ENCODE results near the gene NPIPA1. TPM values are rescaled to one million over a fixed set of nuclear protein-coding genes. Genes with fewer than 3 reads are reported as not detected.
"Not testable (repeated sequence)": the region's sequence is repeated elsewhere in the genome, so short reads cannot be mapped to it uniquely, and the experiment has no call there.

NPIPA1 gene
- polyA plus RNA-seq, 3 donors: 140 to 167 (median 162) TPM

GRCh38 chr16:14924982-14925381, 12.3 kb upstream of the NPIPA1 start:
- not testable (repeated sequence) for DNase-seq (ENCODE audit: extremely low read depth in 1 of 11, low read depth in 9 of 11, low spot score in 4 of 11)

- DNase-seq (ENCODE audit: extremely low read depth in 1 of 11, low read depth in 9 of 11, low spot score in 4 of 11): not testable (repeated sequence)
These were observed 9.1 kb upstream of the NPIPA1 start for GRCh38 chr16:14928064-14928714.

- not testable (repeated sequence) for DNase-seq (ENCODE audit: extremely low read depth in 1 of 11, low read depth in 9 of 11, low spot score in 4 of 11)
These were observed 8.1 kb upstream of the NPIPA1 start for GRCh38 chr16:14929176-14929575.

- not testable (repeated sequence) for DNase-seq (ENCODE audit: extremely low read depth in 1 of 11, low read depth in 9 of 11, low spot score in 4 of 11)
These were observed 7.0 kb upstream of the NPIPA1 start for GRCh38 chr16:14930246-14930645.

GRCh38 chr16:14930971-14931370, 6.3 kb upstream of the NPIPA1 start:
- DNase-seq (ENCODE audit: extremely low read depth in 1 of 11, low read depth in 9 of 11, low spot score in 4 of 11): not testable (repeated sequence)

GRCh38 chr16:14932581-14933375, 4.5 kb upstream of the NPIPA1 start:
- not testable (repeated sequence) for DNase-seq (ENCODE audit: extremely low read depth in 1 of 11, low read depth in 9 of 11, low spot score in 4 of 11)

GRCh38 chr16:14937994-14938393, 751 bp downstream of the NPIPA1 start:
- DNase-seq (ENCODE audit: extremely low read depth in 1 of 11, low read depth in 9 of 11, low spot score in 4 of 11): not testable (repeated sequence)

GRCh38 chr16:14942686-14943085, 5.4 kb downstream of the NPIPA1 start:
- DNase-seq (ENCODE audit: extremely low read depth in 1 of 11, low read depth in 9 of 11, low spot score in 4 of 11): not testable (repeated sequence)

GRCh38 chr16:14955546-14956231, 18.4 kb downstream of the NPIPA1 start:
- DNase-seq (ENCODE audit: extremely low read depth in 1 of 11, low read depth in 9 of 11, low spot score in 4 of 11): no peak

- no peak for DNase-seq (ENCODE audit: extremely low read depth in 1 of 11, low read depth in 9 of 11, low spot score in 4 of 11)
These were observed 20.5 kb downstream of the NPIPA1 start for GRCh38 chr16:14957576-14958322.

GRCh38 chr16:14958323-14958600, 21.0 kb downstream of the NPIPA1 start:
- DNase-seq (ENCODE audit: extremely low read depth in 1 of 11, low read depth in 9 of 11, low spot score in 4 of 11): no peak

- DNase-seq (ENCODE audit: extremely low read depth in 1 of 11, low read depth in 9 of 11, low spot score in 4 of 11): no peak
These were observed 21.7 kb downstream of the NPIPA1 start for GRCh38 chr16:14958970-14959369.

GRCh38 chr16:14961405-14962186, 24.4 kb downstream of the NPIPA1 start:
- no peak for DNase-seq (ENCODE audit: extremely low read depth in 1 of 11, low read depth in 9 of 11, low spot score in 4 of 11)

- DNase-seq (ENCODE audit: extremely low read depth in 1 of 11, low read depth in 9 of 11, low spot score in 4 of 11): no peak
These were observed 26.3 kb downstream of the NPIPA1 start for GRCh38 chr16:14963281-14964173.

- no peak for DNase-seq (ENCODE audit: extremely low read depth in 1 of 11, low read depth in 9 of 11, low spot score in 4 of 11)
These were observed 28.1 kb downstream of the NPIPA1 start for GRCh38 chr16:14965328-14965727.

- DNase-seq (ENCODE audit: extremely low read depth in 1 of 11, low read depth in 9 of 11, low spot score in 4 of 11): not testable (repeated sequence)
These were observed 32.6 kb downstream of the NPIPA1 start for GRCh38 chr16:14969795-14970194.

- DNase-seq (ENCODE audit: extremely low read depth in 1 of 11, low read depth in 9 of 11, low spot score in 4 of 11): not testable (repeated sequence)
These were observed 34.5 kb downstream of the NPIPA1 start for GRCh38 chr16:14971621-14972228.
